ENCODE results near the gene MAPK4. TPM values are rescaled to one million over a fixed set of nuclear protein-coding genes. Genes with fewer than 3 reads are reported as not detected.
A peak's percentile ranks its signal among the peaks of the same experiment; 100 is the strongest.
"Not testable (repeated sequence)": the region's sequence is repeated elsewhere in the genome, so short reads cannot be mapped to it uniquely, and the experiment has no call there.

Gene MAPK4
- polyA plus RNA-seq, 1 experiment, result not detected

DNA sequence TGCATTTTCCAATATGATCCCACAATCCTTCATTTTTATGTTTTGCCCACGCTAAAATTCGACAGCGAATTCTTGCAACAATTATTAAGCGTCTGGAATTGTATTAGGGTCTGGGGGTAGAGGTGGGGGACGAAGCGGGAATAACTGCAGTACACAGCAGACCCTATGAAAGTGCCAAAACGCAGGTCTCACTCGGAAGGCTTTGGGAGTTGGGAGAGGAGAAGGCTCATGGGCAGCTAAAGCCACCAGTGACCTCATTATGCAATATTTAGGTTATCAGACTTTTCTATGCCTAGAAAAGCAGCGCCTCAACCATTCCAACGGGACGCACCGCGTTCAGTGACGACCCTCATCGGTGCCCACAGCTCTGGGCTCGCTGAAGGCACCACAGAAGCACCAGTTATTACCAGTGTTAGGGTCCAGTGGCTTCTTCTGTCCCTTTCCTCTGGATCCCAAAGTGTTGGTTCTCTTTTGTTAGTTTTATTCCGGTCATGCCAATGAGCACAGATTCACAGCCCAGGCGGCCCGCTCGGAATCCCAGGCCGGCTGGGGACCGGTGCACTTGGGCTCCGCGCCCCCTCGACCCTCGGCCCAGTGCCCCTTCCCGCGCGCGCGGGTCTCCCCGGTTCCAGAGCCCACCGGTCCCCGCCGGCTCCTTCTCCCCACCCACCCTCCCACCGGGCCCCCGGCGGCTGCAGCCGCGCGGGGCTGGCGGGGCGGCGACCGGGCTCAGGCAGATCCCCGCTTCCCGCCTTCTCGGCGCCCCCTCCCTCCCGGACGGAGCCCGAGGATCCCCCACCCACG lies 737 bp upstream of the MAPK4 start:
- ChIA-PET POLR2A (no interaction called here), CTCF (no interaction called here)
- H3K27me3 ChIP-seq (ENCODE audit: control insufficient read depth, insufficient read depth, low read length), result peaks cover 27% of the 10 kb centered on the region
- DNase-seq (ENCODE audit: low read depth), result no peak
- TF ChIP-seq, protein P1, sequence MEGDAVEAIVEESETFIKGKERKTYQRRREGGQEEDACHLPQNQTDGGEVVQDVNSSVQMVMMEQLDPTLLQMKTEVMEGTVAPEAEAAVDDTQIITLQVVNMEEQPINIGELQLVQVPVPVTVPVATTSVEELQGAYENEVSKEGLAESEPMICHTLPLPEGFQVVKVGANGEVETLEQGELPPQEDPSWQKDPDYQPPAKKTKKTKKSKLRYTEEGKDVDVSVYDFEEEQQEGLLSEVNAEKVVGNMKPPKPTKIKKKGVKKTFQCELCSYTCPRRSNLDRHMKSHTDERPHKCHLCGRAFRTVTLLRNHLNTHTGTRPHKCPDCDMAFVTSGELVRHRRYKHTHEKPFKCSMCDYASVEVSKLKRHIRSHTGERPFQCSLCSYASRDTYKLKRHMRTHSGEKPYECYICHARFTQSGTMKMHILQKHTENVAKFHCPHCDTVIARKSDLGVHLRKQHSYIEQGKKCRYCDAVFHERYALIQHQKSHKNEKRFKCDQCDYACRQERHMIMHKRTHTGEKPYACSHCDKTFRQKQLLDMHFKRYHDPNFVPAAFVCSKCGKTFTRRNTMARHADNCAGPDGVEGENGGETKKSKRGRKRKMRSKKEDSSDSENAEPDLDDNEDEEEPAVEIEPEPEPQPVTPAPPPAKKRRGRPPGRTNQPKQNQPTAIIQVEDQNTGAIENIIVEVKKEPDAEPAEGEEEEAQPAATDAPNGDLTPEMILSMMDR (IDR thresholded peaks at IDR 0.05; ENCODE audit: insufficient read depth, low read depth, low read length), result no peak
- H3K4me3 ChIP-seq (ENCODE audit: low read depth, low read length), result no peak overlapping the region
- no peaks in the 10 kb centered on the region for H3K36me3 ChIP-seq (ENCODE audit: control insufficient read depth, insufficient read depth, low read length)

- POLR2A ChIA-PET, result no interaction called here
These were observed 1.1 kb downstream of the MAPK4 start for GRCh38 chr18:50560681-50561629.

DNA sequence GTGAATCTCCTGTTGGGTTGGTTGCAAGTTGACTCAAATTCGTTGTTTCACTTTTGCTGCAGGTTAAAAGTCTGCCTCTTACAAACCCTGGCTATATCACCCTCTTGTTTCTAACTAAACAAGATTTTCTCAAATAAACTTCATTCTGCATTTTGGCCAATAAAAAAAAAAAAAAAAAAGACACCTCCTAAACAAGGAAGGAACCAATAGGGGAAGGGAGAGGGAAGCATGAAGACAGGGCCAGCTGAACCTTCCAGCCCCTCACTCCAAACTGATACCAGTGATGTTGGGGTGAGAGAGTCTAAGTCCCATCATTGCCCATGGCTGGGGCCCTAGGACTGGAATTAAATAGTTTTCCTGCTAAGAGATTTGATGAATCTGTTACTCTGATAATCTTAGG lies 2.4 kb downstream of the MAPK4 start:
- CTCF ChIA-PET; POLR2A ChIA-PET; H3K36me3 ChIP-seq (ENCODE audit: control insufficient read depth, insufficient read depth, low read length); DNase-seq (ENCODE audit: low read depth); H3K4me3 ChIP-seq (ENCODE audit: low read depth, low read length): not testable (repeated sequence)
- peaks cover 26% of the 10 kb centered on the region for H3K27me3 ChIP-seq (ENCODE audit: control insufficient read depth, insufficient read depth, low read length)

More at GRCh38 chr18:50560681-50561629, 1.1 kb downstream of the MAPK4 start:
- TF ChIP-seq, protein P1 (IDR thresholded peaks at IDR 0.05; ENCODE audit: insufficient read depth, low read depth, low read length), result no peak
- no peak for DNase-seq (ENCODE audit: low read depth)
- CTCF ChIA-PET, result no interaction called here
- H3K27me3 ChIP-seq (ENCODE audit: control insufficient read depth, insufficient read depth, low read length), result peaks cover 27% of the 10 kb centered on the region
- no peaks in the 10 kb centered on the region for H3K36me3 ChIP-seq (ENCODE audit: control insufficient read depth, insufficient read depth, low read length)
- peak overlapping the region; percentile 14; the same call in 1 of the 2 replicates for H3K4me3 ChIP-seq (ENCODE audit: low read depth, low read length)

DNA sequence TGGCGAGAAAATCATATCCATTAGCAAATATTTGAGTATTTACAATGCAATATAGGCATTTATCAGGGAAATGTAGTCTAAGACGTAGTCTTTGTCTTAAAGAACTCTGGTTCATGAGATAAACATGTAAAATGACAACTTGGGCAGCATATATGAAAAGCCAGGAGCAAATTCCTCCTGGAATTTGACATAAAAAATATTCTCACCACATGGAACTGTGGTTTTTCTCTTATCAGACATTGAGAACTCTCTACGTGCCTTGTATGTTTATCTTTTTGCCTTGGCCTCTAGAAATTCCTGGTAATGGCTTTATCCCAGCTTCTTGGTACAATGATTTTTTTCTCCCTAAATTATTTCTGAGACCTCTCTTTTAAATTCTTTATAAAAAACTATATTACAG lies 2.8 kb downstream of the MAPK4 start:
- H3K36me3 ChIP-seq (ENCODE audit: control insufficient read depth, insufficient read depth, low read length), result no peaks in the 10 kb centered on the region
- no peak overlapping the region for H3K4me3 ChIP-seq (ENCODE audit: low read depth, low read length)
- ChIA-PET CTCF (no interaction called here), POLR2A (no interaction called here)
- TF ChIP-seq, protein P1 (IDR thresholded peaks at IDR 0.05; ENCODE audit: insufficient read depth, low read depth, low read length), result no peak
- DNase-seq (ENCODE audit: low read depth), result no peak
- peaks cover 25% of the 10 kb centered on the region for H3K27me3 ChIP-seq (ENCODE audit: control insufficient read depth, insufficient read depth, low read length)

DNA sequence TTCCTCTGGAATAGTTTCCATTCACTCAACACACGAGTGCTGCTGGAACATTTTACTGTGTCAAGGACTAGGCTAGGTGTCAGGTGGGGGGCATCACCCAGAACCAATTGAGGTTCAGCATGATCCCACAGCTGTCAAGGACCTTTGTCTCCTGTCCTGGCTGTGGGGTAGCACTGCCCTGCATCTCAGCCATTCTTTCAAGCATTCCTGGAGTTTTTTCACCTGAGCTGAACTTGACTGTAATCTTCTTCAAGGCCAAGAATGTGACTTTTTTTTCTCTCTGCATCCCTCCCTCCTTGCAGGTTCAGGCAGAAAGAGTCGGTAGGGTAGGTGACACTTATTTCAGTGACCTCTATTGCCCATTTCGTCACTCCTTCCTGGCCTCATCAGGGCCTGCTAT lies 3.5 kb downstream of the MAPK4 start:
- ChIA-PET POLR2A (no interaction called here), CTCF (no interaction called here)
- TF ChIP-seq, protein P1 (IDR thresholded peaks at IDR 0.05; ENCODE audit: insufficient read depth, low read depth, low read length), result no peak
- Histone ChIP-seq H3K36me3 (ENCODE audit: control insufficient read depth, insufficient read depth, low read length) (no peaks in the 10 kb centered on the region), H3K4me3 (ENCODE audit: low read depth, low read length) (no peak overlapping the region), H3K27me3 (ENCODE audit: control insufficient read depth, insufficient read depth, low read length) (peaks cover 25% of the 10 kb centered on the region)
- DNase-seq (ENCODE audit: low read depth), result no peak
